IMR-90 (cell line): Measurements from ENCODE around the gene CRYBA2. TPM values are rescaled to one million over a fixed set of nuclear protein-coding genes. Genes with fewer than 3 reads are reported as not detected.

Experiments used
- ATAC-seq: fragments of 200-7000 bp; cut with Tn5 transposase; 2 replicates; pipeline ENCODE4 v1.9.1; 2020; ENCODE audit warnings: low read depth, mild to moderate bottlenecking, moderate library complexity
- BruUV-seq: library from RNA; stranded (reverse); fragments of 400-500 nt; replicated peaks from 2 replicates; lab custom pipeline; 2021; lab: Mats Ljungman, UMichigan
- CTCF ChIA-PET: fragments of 300-600 bp; formaldehyde crosslinking; extraction: SDS; loops from one replicate; lab custom pipeline; 2021; ENCODE audit warnings: antibody characterized with exemption; lab: Yijun Ruan, JAX
- POLR2A ChIA-PET: fragments of 300-600 bp; sonication (Branson Sonifier 250); formaldehyde crosslinking; loops from one replicate; lab custom pipeline; 2022; ENCODE audit warnings: antibody characterized with exemption; ENCODE audit not compliant: unreplicated experiment; lab: Charles Lee
- DNase-seq: peaks from one replicate; pipeline ENCODE4 v3.0.0; 2013
- H2AFZ ChIP-seq: replicated peaks from 2 replicates; pipeline ENCODE3; 2013; ENCODE audit warnings: low read length, mild to moderate bottlenecking; ENCODE audit not compliant: poor library complexity
- H2AK5ac ChIP-seq: 2 replicates; pipeline ENCODE4 v1.6.1; 2013; ENCODE audit warnings: low read depth, low read length, inconsistent platforms
- H2AK9ac ChIP-seq: replicated peaks from 2 replicates; pipeline ENCODE3; 2013; ENCODE audit warnings: mild to moderate bottlenecking, low read depth, low read length, moderate library complexity; ENCODE audit not compliant: poor library complexity
- H2BK120ac ChIP-seq: 2 replicates; pipeline ENCODE4 v1.6.1; 2013; ENCODE audit warnings: low read depth, low read length, inconsistent platforms
- H2BK15ac ChIP-seq: 3 replicates; pipeline ENCODE4 v1.6.1; 2013; ENCODE audit warnings: low read depth, low read length, inconsistent platforms
- H2BK20ac ChIP-seq: 2 replicates; pipeline ENCODE4 v1.6.1; 2013; ENCODE audit warnings: low read depth, mild to moderate bottlenecking, inconsistent platforms, low read length, moderate library complexity
- H2BK5ac ChIP-seq: 2 replicates; pipeline ENCODE4 v1.6.1; 2013; ENCODE audit warnings: mild to moderate bottlenecking, low read depth, low read length, inconsistent platforms; ENCODE audit not compliant: poor library complexity, severe bottlenecking
- H3K14ac ChIP-seq: replicated peaks from 2 replicates; pipeline ENCODE4 v1.6.1; 2013; ENCODE audit warnings: low read depth, low read length, inconsistent platforms
- H3K18ac ChIP-seq: 2 replicates; pipeline ENCODE4 v1.6.1; 2013; ENCODE audit warnings: low read depth, low read length, control low read depth
- H3K23ac ChIP-seq: 2 replicates; pipeline ENCODE4 v1.6.1; 2013; ENCODE audit warnings: low read depth, low read length, inconsistent platforms
- H3K27ac ChIP-seq: 2 replicates; pipeline ENCODE4 v1.5.1; 2013; ENCODE audit warnings: mild to moderate bottlenecking, control low read depth, low read length; ENCODE audit not compliant: insufficient read depth
- H3K27me3 ChIP-seq: 2 replicates; pipeline ENCODE4 v1.6.1; 2013; ENCODE audit warnings: low read length; ENCODE audit not compliant: control insufficient read depth, insufficient read depth
- H3K36me3 ChIP-seq: 2 replicates; pipeline ENCODE4 v1.6.1; 2013; ENCODE audit warnings: low read length, mixed read lengths; ENCODE audit not compliant: control insufficient read depth, insufficient read depth
- H3K4ac ChIP-seq: 2 replicates; pipeline ENCODE4 v1.6.1; 2013; ENCODE audit warnings: low read depth, low read length, inconsistent platforms
- H3K4me1 ChIP-seq: 2 replicates; pipeline ENCODE4 v1.6.1; 2013; ENCODE audit warnings: low read length, mixed read lengths; ENCODE audit not compliant: control insufficient read depth, insufficient read depth
- H3K4me2 ChIP-seq: 2 replicates; pipeline ENCODE4 v1.6.1; 2013; ENCODE audit warnings: low read depth, mild to moderate bottlenecking, control low read depth, low read length, moderate library complexity
- H3K4me3 ChIP-seq: 2 replicates; pipeline ENCODE4 v1.5.1; 2013; ENCODE audit warnings: low read depth, mild to moderate bottlenecking, control low read depth, low read length, moderate library complexity; ENCODE audit not compliant: insufficient read depth
- H3K56ac ChIP-seq: 2 replicates; pipeline ENCODE4 v1.6.1; 2013; ENCODE audit warnings: low read length, inconsistent platforms; ENCODE audit not compliant: insufficient read depth; ENCODE audit errors: extremely low read depth
- H3K79me1 ChIP-seq, 2 experiments: 2 replicates each; pipeline ENCODE4 v1.6.1; 2013; ENCODE audit warnings: low read length in 2 of 2, inconsistent platforms in 1 of 2, low read depth in 1 of 2
- H3K9ac ChIP-seq: 2 replicates; pipeline ENCODE4 v1.6.1; 2013; ENCODE audit warnings: low read depth, low read length, control low read depth
- H3K9me1 ChIP-seq: 2 replicates; pipeline ENCODE4 v1.6.1; 2013; ENCODE audit warnings: low read length, inconsistent platforms; ENCODE audit not compliant: insufficient read depth
- H3K9me3 ChIP-seq: 2 replicates; pipeline ENCODE4 v1.6.1; 2013; ENCODE audit warnings: low read length; ENCODE audit not compliant: control insufficient read depth, insufficient read depth
- H4K20me1 ChIP-seq: 2 replicates; pipeline ENCODE4 v1.6.1; 2013; ENCODE audit warnings: low read length, inconsistent platforms; ENCODE audit not compliant: insufficient read depth
- H4K5ac ChIP-seq: 2 replicates; pipeline ENCODE4 v1.6.1; 2013; ENCODE audit warnings: mild to moderate bottlenecking, low read depth, low read length, control low read depth
- H4K8ac ChIP-seq, 2 experiments: 2 replicates each; pipeline ENCODE4 v1.6.1; 2013; ENCODE audit warnings: low read depth in 2 of 2, low read length in 2 of 2, control low read depth in 1 of 2, inconsistent platforms in 1 of 2
- H4K91ac ChIP-seq: 2 replicates; pipeline ENCODE4 v1.6.1; 2013; ENCODE audit warnings: low read depth, low read length, inconsistent platforms; ENCODE audit not compliant: insufficient read depth
- CTCF ChIP-seq: conservative IDR thresholded peaks from 2 replicates; pipeline ENCODE4 v1.5.1; 2012; ENCODE audit warnings: mild to moderate bottlenecking, low read depth, low read length, improper control_type of control experiment
- MAFK ChIP-seq: IDR thresholded peaks from 2 replicates; pipeline ENCODE4 v1.6.1; 2012; ENCODE audit warnings: low read depth, low read length, improper control_type of control experiment
- RAD21 ChIP-seq: IDR thresholded peaks from 2 replicates; pipeline ENCODE4 v1.6.1; 2012; ENCODE audit warnings: low read length, improper control_type of control experiment
- RCOR1 ChIP-seq: IDR thresholded peaks from 2 replicates; pipeline ENCODE4 v1.6.1; 2012; ENCODE audit warnings: mild to moderate bottlenecking, low read length, improper control_type of control experiment; ENCODE audit not compliant: insufficient replicate concordance
- RFX5 ChIP-seq: IDR thresholded peaks from 2 replicates; pipeline ENCODE4 v1.8.0; 2012; ENCODE audit warnings: low read depth, mild to moderate bottlenecking, low read length, moderate library complexity
- whole genome bisulfite sequencing, 2 experiments: methylation state at CpG; one replicate each; pipeline versions ENCODE4 v1.1.5 to v1.1.7; 2013; ENCODE audit warnings: missing lambda C conversion rate in 2 of 2; ENCODE audit not compliant: insufficient read length in 1 of 2; ENCODE audit errors: extremely low coverage in 2 of 2; 5-methylcytosine and 5-hydroxymethylcytosine counted together
- dilution Hi-C: fragments of 300-500 bp; cut with HindIII; formaldehyde crosslinking; loops from one replicate; pipeline ENCODE4 v1.14.3; 2018; ENCODE audit warnings: low sequenced_read_pairs; ENCODE audit not compliant: unreplicated experiment
- in situ Hi-C: fragments of 300-500 bp; cut with MboI; formaldehyde crosslinking; loops from 3 replicates; pipeline ENCODE4 v1.14.3; 2019; ENCODE audit warnings: low sequenced_read_pairs, inconsistent platforms, mixed read lengths
- intact Hi-C: fragments of 100-400 bp; cut with micrococcal nuclease; formaldehyde crosslinking; loops from 2 replicates; pipeline ENCODE4 v1.10.0; 2022
- polyA plus RNA-seq, 3 experiments: library from polyadenylated mRNA; depleted of rRNA; stranded (reverse); fragments of >200 nt; gene quantifications; 2 replicates each; pipeline ENCODE4 v1.2.3, GENCODE V29; 2012; ENCODE audit warnings: low replicate concordance in 1 of 3
- total RNA-seq: library from RNA; depleted of rRNA; stranded (reverse); fragments of >200 nt; gene quantifications from 2 replicates; pipeline ENCODE4 v1.2.3, GENCODE V29; 2012
- TF ChIP-seq, protein P1 (sequence below): fragments of 150-350 bp; IDR thresholded peaks from 2 replicates; pipeline ENCODE4 v1.6.1; 2016; ENCODE audit warnings: low read depth, mild to moderate bottlenecking, low read length, moderate library complexity, borderline replicate concordance

CRYBA2 gene
- total and polyA plus RNA-seq, 2 of the 4 experiments (the other 2 are of a cell fraction) = not detected

- in situ Hi-C loops = no loop called here
- Histone ChIP-seq H3K4ac (no peak overlapping the region), H3K36me3 (no peaks in the 10 kb centered on the region), H3K4me2 (no peak overlapping the region), H4K20me1 (no peaks in the 10 kb centered on the region), H3K9ac (no peak overlapping the region), H4K91ac (no peak overlapping the region), H3K56ac (no peak overlapping the region), H3K18ac (no peak overlapping the region), H3K9me1 (no peaks in the 10 kb centered on the region), H2BK20ac (no peak overlapping the region), H3K27me3 (peaks cover 37% of the 10 kb centered on the region), H3K23ac (no peak overlapping the region), H2BK5ac (no peak overlapping the region), H2AFZ (no peak overlapping the region), H2BK120ac (no peak overlapping the region), H3K4me1 (no peaks in the 10 kb centered on the region), H2AK9ac (no peak overlapping the region), H4K8ac (no peak overlapping the region), H3K14ac (no peak overlapping the region), H3K79me1 (no peaks in the 10 kb centered on the region), H3K27ac (no peak overlapping the region), H3K4me3 (no peak overlapping the region), H2BK15ac (no peak overlapping the region), H2AK5ac (no peak overlapping the region), H3K9me3 (no peaks in the 10 kb centered on the region), H4K5ac (no peak overlapping the region)
- WGBS, 2 experiments = 40% methylated on average over 2 of the region's 4 CpGs; no CpG with 5 or more reads in 1 of the 2 experiments
- ChIA-PET CTCF (interaction anchor here (0.6 to 1.1 kb wide), 3 partner anchors 16 to 78 kb away, joined by 3 to 4 read pairs (median 3); no protein-coding TSS in a partner anchor), POLR2A (interaction anchor here (0.6 kb wide), 1 partner anchor 359 kb away, joined by 3 read pairs; no protein-coding TSS in a partner anchor)
- intact Hi-C loops = no loop called here
- ATAC-seq = no peak
- no peak for DNase-seq
- no peak for TF ChIP-seq RCOR1
- no peak for TF ChIP-seq RFX5
- no peak for TF ChIP-seq MAFK
- no peak for TF ChIP-seq RAD21
- TF ChIP-seq, protein P1, sequence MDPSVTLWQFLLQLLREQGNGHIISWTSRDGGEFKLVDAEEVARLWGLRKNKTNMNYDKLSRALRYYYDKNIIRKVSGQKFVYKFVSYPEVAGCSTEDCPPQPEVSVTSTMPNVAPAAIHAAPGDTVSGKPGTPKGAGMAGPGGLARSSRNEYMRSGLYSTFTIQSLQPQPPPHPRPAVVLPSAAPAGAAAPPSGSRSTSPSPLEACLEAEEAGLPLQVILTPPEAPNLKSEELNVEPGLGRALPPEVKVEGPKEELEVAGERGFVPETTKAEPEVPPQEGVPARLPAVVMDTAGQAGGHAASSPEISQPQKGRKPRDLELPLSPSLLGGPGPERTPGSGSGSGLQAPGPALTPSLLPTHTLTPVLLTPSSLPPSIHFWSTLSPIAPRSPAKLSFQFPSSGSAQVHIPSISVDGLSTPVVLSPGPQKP = no peak
- no peak for TF ChIP-seq CTCF
- no TSS peak for BruUV-seq
- dilution Hi-C loops = no loop called here
These were observed 48.9 kb upstream of the CRYBA2 start for GRCh38 chr2:219042157-219042556.
